ENCODE data around the gene ELK4. TPM values are rescaled to one million over a fixed set of nuclear protein-coding genes. Genes with fewer than 3 reads are reported as not detected.

ELK4 gene
- total RNA-seq, 1 donor from 2014 or later, result 70.2 TPM

- peak; percentile 41 for DNase-seq (ENCODE audit: low spot score)
Observed at GRCh38 chr1:205583461-205584130, 48.2 kb downstream of the ELK4 start.

DNA sequence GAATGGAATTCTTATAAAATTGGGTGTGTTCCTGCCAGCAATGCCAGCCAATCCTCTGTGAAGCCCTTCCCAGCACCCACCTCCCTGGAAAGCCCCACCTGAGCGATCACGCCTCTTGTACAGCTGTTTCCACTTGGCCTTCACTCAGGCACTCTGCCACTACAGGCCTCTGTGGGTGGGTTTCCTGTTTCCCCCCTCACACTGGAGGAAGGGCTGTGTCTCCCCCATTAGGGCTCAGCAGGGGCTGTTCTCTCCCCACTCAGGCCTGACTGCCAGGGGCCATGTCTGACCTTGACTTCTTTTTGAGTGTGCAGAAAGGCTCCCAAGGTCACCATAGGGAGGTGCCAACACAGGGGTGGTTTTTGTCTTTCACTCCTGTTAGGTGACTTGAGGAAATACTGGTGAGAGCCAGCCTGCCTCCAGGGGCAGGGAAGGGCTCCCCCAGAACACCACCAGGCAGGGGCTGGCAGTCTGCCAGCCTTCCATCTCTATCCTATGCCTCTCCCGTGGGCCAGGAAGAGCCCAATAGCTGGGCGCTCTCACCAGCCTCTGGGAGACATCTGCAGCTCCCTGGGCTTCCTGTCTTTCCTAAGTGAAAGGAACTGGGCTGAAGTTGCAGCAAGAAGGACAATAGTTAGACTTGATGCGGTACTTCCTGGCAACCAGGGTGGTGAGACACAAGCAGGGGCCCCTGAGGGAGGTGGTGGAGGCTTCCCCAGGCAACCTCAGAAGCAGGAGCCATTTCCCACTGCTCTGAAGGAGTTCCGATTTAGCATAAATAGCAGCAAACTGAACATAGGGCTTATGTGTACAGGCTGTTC lies 49.1 kb downstream of the ELK4 start:
- DNase-seq (ENCODE audit: low spot score), result peak; percentile 78

DNA sequence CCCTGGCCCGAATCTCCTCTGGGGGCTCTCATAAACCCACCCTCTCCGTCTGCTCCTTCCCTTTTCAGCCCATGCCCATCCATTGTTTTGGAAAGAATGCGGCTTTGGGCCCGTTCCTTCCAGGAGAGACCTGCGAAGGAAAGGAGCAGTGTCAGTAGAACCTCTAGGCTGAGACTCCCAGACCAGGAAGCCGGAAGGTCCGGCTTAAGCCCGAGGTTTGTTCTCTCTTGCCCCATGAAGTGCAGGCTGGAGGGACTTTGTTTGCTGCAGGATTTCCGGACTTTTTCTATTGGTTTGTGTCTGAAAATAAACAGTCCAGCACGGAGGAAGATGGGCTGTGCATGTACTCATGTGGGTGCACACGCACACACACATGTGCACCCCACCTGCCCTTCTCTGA lies 49.8 kb downstream of the ELK4 start:
- peak; percentile 49 for DNase-seq (ENCODE audit: low spot score)

- peak; percentile 74 for DNase-seq (ENCODE audit: low spot score)
Observed at GRCh38 chr1:205581321-205581980, 50.4 kb downstream of the ELK4 start.

DNA sequence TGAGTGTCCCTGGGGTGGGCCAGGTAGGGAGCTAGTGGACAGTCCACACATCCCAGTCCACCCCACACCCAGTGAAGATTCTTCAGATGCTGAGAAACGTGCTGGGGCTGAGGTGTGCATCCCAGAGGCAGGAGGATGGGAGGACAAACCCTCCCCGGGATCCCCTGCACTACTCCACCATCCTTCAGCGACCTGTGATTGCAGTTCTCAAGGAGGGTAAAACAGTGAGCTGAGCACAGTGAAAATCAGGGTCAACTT lies 51.0 kb downstream of the ELK4 start:
- no peak for DNase-seq (ENCODE audit: low spot score)

DNA sequence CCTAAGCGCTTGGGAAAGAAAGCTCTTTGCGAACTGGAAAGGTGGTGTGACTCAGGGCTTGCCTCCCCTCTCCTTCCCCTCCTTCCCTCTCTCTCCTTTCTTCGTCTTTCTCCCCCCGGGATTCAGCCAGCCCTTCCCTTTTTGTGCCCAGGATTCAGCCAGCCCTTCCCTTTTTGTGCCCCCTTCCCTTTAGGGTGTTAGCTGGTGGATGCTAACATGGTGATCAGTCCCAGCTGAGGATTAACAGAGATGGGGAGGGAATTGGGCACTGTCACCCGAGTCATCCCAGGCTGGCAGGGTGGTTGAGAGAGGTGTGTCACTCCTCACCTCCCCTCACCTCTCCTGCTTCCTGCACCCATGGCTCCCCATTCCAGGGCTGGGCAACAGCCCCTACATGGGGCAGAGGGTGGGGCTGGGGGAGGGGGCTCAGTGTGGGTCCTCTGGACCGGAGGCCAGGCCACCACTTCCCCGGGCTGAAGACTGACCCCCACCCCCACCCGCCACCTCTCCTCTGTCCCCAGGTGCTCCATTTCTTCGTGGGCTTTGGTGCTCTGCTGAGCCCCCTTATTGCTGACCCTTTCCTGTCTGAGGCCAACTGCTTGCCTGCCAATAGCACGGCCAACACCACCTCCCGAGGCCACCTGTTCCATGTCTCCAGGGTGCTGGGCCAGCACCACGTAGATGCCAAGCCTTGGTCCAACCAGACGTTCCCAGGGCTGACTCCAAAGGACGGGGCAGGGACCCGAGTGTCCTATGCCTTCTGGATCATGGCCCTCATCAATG lies 51.5 kb downstream of the ELK4 start:
- peak; percentile 88 for DNase-seq (ENCODE audit: low spot score)

- DNase-seq (ENCODE audit: low spot score), result peak; percentile 86
Observed at GRCh38 chr1:205579711-205580110, 52.1 kb downstream of the ELK4 start.

- DNase-seq (ENCODE audit: low spot score), result peak; percentile 74
Observed at GRCh38 chr1:205578780-205579571, 52.8 kb downstream of the ELK4 start.

DNA sequence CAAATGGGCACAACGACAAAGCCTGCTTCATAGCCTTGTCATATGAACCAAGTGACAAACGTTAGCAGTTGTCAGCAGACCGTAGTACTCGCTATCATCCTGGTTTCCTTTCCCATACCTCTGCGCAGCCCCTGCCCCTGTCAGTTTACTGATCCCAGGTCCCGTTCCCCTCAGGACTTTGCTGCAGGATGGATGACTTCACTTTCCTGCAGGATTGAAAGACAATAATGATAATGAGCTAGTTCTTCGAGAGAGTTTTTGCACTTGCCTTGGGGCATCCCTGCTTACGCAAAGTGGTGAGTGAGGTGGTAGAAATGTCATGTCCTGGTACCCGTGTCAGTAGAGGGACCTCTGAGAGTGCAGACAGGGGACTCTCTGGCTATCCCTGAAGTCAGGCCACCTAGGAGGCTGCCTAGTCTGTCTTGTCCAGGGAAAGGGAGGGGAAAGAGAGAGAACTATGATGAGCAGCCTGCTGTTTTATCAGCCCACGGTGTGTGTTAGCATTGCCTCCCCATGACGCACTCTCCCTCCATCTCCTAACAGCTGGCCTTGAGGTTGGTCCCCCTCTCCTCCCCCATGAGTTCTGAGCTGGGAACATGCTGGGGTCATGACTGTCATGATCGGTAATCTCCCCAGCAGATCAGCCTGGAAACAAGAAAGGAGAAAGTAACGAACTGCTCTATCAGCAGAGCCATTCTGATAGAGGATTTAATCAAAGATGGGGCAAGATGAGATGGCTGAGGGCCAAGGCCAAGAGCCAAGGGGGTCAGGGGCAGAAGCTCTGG lies 53.7 kb downstream of the ELK4 start:
- DNase-seq (ENCODE audit: low spot score), result peak; percentile 64

- peak; percentile 72 for DNase-seq (ENCODE audit: low spot score)
Observed at GRCh38 chr1:205576805-205577761, 54.7 kb downstream of the ELK4 start.

DNA sequence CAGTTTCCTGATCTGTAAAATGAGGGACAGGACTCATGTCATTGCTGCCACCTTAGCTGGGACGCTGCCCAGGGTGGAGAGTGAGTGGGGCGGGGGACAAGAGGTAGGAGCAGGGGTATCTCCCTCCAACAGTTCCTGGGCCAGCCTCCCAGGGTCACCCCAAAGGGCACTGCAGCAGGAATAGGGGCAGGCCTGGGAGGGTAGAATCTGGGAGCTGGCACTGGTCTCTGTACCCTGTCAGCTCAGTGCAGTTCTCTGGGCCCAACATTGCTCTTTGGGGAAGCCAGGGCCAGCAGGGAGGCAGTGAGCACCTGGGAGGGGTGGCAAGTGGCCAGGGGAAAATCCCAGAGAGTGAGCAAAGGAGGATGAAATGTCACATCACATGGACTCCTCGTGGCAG lies 55.8 kb downstream of the ELK4 start:
- DNase-seq (ENCODE audit: low spot score), result peak; percentile 76

DNA sequence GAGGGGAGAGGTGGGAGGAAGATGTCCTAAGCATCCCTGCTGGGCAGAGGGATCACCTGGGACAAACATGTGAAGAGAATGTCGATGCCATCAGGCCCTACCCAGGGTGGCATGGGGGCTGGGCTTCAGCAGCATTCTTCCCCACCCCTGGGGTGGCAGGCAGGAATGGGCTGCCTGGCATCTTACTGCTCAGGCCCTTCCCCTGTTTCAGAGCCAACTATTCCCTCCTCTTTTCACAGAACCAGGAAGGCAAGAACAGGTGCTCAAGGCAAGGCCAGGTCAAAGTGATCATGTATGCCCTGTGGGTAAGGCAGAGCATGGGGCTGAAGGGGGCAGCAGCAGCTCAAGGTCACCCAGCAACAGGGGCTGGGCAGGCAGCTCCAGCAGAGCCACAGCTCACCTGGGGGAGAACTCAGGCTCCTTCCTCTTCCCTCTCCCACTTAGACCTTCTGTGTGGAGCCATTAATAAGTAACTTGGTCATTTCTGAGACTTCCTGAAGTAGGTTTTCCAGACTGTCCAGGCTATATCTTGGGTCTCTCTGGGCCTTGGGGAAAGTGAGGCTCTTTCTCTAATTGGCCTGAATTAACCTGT lies 56.4 kb downstream of the ELK4 start:
- peak; percentile 69 for DNase-seq (ENCODE audit: low spot score)

DNA sequence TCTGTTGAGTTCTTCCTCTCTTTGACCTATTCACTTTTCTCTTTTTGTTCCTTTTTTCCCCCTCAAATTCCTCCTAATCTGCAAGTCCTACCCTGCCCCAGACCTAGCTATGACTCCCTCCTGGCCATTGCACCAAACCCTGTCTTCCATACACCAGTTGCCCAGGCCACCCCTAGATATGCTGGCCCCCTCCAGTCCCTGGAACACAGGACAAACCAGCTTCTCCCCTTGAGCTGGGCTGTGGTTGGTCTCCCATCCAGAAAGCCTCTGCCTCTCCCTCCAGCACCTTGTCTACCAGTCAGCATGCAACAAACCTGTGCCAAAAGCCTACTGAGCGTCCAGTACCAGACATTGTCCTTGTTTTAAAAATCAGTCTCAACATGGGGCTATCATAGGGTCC lies 59.4 kb downstream of the ELK4 start:
- peak; percentile 28 for DNase-seq (ENCODE audit: low spot score)

- peak; percentile 68 for DNase-seq (ENCODE audit: low spot score)
Observed at GRCh38 chr1:205571747-205572146, 60.1 kb downstream of the ELK4 start.

DNA sequence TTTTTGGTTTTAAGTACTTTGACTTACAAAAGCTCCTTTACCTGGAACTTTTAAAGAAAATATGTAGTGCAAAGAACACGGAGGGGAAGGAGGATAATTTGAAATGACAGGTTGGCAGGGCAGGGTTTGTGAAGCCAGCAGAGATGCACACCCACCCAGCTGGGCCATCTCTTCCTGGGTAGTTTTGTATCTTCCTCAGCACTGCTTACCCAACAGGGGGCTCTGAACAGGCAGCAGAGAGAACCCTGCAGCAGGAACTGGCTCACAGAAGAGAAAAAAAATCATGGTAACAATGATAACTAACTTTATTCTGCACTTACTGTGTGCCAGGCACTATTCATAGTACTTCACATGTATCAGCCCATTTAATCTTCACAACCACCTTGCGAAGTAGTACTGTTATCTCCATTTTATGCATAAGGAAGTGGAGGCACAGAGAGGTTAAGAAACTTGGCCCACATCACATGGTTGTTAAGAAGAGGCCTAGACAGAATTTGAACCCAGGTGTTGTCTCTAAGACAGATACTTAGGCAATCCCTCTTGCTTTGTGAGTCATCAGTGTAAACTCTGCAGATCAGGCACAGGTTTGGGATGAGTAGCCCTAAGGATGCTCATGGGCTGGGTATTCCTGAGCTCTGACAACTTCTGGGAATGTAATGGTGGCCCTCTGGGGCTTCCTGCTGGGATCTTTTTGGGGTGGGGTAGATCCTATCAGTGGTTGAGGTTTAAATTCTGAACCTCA lies 60.8 kb downstream of the ELK4 start:
- DNase-seq (ENCODE audit: low spot score), result no peak

DNA sequence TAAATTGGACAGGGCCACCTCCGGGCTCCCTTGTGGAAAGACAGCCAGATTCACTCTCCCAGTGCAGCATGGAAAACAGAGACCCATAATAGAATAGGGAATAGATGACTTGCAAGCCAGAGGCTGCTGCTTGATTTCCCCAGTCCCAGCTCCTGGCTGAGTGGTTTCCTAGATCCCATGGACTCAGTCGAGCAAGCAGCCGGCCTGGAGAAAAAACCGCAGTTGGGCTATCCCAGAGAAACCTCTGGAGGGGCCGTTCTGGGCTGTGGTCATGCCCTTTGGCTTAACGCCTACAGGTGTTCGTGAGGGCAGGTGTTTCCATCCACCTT lies 61.7 kb downstream of the ELK4 start:
- DNase-seq (ENCODE audit: low spot score), result peak; percentile 88

DNA sequence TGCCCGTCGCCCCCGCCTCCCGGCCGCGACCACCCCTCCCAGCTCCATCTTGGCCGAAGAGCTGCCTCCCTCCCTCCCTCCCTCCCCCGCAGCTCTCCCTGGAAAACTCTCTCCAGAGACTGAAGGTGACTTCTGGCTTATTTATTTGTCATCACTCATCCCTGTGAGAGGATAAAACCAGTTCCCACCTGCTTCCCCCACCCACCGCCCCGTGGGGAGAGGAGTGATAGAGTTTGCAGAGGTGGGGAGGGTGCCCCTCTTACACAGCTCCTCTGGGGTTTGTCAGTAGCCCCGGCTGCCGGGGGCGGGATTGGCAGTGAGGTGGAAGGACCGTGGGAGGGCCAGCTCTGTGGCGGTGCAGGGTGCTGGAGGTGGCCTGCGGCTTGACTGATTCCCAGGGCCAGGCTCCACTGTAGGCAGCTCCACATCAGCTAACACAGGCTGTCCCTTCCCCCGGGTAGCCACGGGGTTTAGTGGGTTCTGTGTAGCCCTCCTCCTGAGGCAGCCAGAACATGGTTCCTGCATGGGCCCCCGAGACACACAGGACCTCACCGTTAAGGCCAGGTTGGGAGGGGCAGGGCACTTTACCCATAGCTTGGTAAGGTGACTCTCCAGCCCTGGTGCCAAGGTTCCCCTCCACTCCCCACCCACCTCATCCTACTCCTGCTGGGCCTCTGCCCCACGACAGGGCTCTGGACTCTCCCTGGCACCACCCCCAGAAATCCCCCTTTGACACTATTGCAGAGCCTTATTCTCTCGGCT lies 62.2 kb downstream of the ELK4 start:
- peak; percentile 84 for DNase-seq (ENCODE audit: low spot score)
